Adrenal gland (tissue), 12 donors: ENCODE data around the gene SCAMP1. TPM values are rescaled to one million over a fixed set of nuclear protein-coding genes. Genes with fewer than 3 reads are reported as not detected.

Source experiments
- polyA plus RNA-seq, 3 donors: library from polyadenylated mRNA; stranded (reverse); fragments of 200-250 nt in 2 of 3; fragments of 350-450 nt in 1 of 3; fragmentation: Illumina TruSeq in 1 of 3; extraction: RNeasy Lipid Tissue Mini Kit (QIAGEN cat#74804) in 1 of 3; gene quantifications; one replicate each; pipeline ENCODE4 v1.2.3, GENCODE V29; 2013 to 2014
- small RNA-seq, 2 donors: library from RNA; depleted of rRNA; stranded (forward); fragments of <200 nt; gene quantifications; one replicate each; pipeline ENCODE3, GENCODE V24; 2016
- total RNA-seq, 9 donors: library from RNA; depleted of rRNA in 4 of 9; stranded (reverse); fragments of >200 nt in 4 of 9; fragments of 120-200 nt in 1 of 9; fragmentation: NEBNext Ultra II Directional in 1 of 9; extraction: Animal tissue kit (Norgen Biotek cat#: 25700) in 1 of 9; gene quantifications; one replicate each; pipeline versions ENCODE4 v1.1.0 to v1.2.4, GENCODE V29; 2013 to 2023
- donor health status: healthy with polysubstance abuse.
- donor health status: Bipolar disorder and iron deficiency.
- donor health status: DM: yes; HTN: yes; CAD: no.
- donor health status: DM: no; HTN: no; CAD: no.
- donor health status: DM: no; HTN: no; CAD: no.
- donor health status: DM: yes; HTN: yes; CAD: no.

Gene SCAMP1
- total and polyA plus RNA-seq, 12 donors = 5.6 to 40.2 (median 25.9) TPM

Small RNAs within 50 kb of the gene (small RNA-seq; reads per million reads assigned to genes)
- gene RF00019 = 0 reads per million in 2 donors
- gene RNU6-183P = 0 reads per million in 2 donors

Other genes starting within 250 kb of the SCAMP1 start
- 10 to 100 TPM; 25.7 to 59.1 (median 36.0) TPM for gene AP3B1, start 65.9 kb upstream of the SCAMP1 start, total RNA-seq
- 10 to 100 TPM; 22.0 to 53.7 (median 26.7) TPM for gene AP3B1, start 65.9 kb upstream of the SCAMP1 start, polyA plus RNA-seq